Measurements from ENCODE around the gene DNAH6.

DNAH6 gene

DNA sequence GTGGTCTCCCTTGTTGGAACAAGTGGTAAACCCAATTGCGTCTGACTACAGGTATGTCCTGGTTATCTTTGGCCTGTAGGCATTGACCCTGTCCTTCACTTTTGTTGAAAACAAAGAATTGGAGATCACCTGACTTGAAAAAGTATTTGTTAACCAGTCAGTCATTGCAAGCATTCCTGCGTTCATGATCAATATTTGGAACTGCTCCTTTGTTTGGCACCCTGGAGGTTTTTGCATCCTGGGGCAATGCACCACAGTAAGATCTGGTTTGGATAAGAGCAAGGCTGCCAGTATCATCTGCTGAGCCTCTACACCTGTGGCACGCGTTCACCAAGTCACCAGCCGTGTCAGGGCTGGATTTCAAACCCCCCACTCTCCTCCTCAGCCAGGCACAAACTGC is 115.7 kb downstream of the DNAH6 start:
- TF ChIP-seq YY1 (IDR thresholded peaks at IDR 0.05; ENCODE audit: insufficient read depth, insufficient read length) (no peak), ZNF274 (IDR thresholded peaks at IDR 0.05; ENCODE audit: low read depth, low read length) (no peak), SUZ12 (IDR thresholded peaks at IDR 0.05; ENCODE audit: extremely low read depth, insufficient read depth, insufficient read length) (no peak)
- Histone ChIP-seq H3K36me3 (ENCODE audit: insufficient read depth, insufficient read length, low read length) (no peaks in the 10 kb centered on the region), H3K4me1 (ENCODE audit: insufficient read depth, insufficient read length) (no peaks in the 10 kb centered on the region), H3K4me3 (ENCODE audit: insufficient read length, low read depth) (no peak overlapping the region), H3K9ac (ENCODE audit: insufficient read length, low read depth) (no peak overlapping the region), H3K27me3 (ENCODE audit: insufficient read depth, insufficient read length) (no peaks in the 10 kb centered on the region), H3K9me3 (ENCODE audit: insufficient read depth, low read length) (no peaks in the 10 kb centered on the region)
- no peak for DNase-seq (ENCODE audit: low read depth, low spot score)

DNA sequence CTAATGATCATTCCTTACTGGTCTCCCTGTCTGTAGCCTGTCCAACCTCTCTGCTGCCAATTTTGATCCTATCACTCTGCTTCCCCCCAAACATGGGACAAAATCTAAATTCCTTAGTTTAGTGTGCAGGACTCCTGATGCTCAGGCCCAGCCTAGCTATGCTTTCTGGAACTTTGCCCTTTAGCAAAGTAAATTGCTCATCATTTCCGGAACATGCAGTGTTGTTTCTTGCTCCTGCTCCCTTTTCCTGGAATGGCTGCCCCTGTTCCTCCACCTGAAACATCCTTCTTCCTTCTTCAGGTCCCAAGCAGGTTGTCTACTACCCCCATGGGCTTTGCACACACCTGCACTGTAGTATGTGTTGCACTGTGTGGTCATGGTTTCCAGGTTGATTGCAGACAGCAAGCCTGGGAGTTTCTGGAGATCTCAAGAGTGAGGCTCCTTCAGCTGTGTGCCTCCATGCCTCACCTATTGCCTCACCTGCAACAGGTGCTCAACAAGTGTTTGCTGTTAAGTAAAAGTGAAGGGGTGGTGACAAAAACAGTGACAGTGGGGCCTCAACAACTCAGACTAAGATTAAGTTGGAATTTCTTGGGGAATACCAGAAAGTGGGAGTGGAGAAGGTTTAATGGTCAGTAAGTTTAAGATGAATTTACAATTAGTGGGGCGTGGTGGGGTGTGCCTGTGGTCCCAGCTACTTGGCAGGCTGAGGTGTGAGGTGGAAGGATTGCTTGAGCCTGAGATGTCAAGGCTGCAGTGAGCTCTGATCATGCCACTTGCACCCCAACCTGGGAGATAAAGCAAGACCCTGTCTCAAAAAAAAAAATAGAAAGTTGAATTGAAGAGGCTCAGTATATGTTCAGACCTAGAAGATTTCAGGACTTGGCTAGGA is 120.0 kb downstream of the DNAH6 start:
- Histone ChIP-seq H3K9me3 (ENCODE audit: insufficient read depth, low read length) (no peaks in the 10 kb centered on the region), H3K4me3 (ENCODE audit: insufficient read length, low read depth) (no peak overlapping the region), H3K9ac (ENCODE audit: insufficient read length, low read depth) (no peak overlapping the region), H3K27me3 (ENCODE audit: insufficient read depth, insufficient read length) (no peaks in the 10 kb centered on the region), H3K4me1 (ENCODE audit: insufficient read depth, insufficient read length) (no peaks in the 10 kb centered on the region), H3K36me3 (ENCODE audit: insufficient read depth, insufficient read length, low read length) (no peaks in the 10 kb centered on the region)
- TF ChIP-seq SUZ12 (IDR thresholded peaks at IDR 0.05; ENCODE audit: extremely low read depth, insufficient read depth, insufficient read length) (no peak), ZNF274 (IDR thresholded peaks at IDR 0.05; ENCODE audit: low read depth, low read length) (no peak), YY1 (IDR thresholded peaks at IDR 0.05; ENCODE audit: insufficient read depth, insufficient read length) (no peak)
- DNase-seq (ENCODE audit: low read depth, low spot score) = no peak

DNA sequence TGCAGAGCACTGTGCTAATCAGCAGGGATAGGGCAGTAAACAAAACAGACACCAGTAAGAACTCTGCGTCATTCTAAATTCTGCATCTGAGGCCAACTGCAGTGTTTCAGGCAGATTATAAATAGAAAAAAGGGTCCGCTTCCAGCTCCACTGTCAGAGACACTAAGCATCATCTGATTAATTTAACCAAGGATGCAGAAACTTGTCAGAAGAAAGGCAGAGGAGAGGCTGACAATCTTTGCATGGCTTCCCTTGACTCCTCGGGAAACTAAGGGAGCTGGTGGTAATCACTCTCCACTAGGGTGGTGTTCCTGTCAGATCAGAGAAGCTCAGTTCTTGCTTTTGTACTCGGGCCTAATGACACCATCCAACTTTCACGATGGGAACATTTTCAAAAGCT is 123.5 kb downstream of the DNAH6 start:
- Histone ChIP-seq H3K9ac (ENCODE audit: insufficient read length, low read depth) (no peak overlapping the region), H3K4me3 (ENCODE audit: insufficient read length, low read depth) (no peak overlapping the region), H3K4me1 (ENCODE audit: insufficient read depth, insufficient read length) (no peaks in the 10 kb centered on the region), H3K36me3 (ENCODE audit: insufficient read depth, insufficient read length, low read length) (no peaks in the 10 kb centered on the region), H3K9me3 (ENCODE audit: insufficient read depth, low read length) (no peaks in the 10 kb centered on the region), H3K27me3 (ENCODE audit: insufficient read depth, insufficient read length) (no peaks in the 10 kb centered on the region)
- no peak for DNase-seq (ENCODE audit: low read depth, low spot score)
- TF ChIP-seq SUZ12 (IDR thresholded peaks at IDR 0.05; ENCODE audit: extremely low read depth, insufficient read depth, insufficient read length) (no peak), YY1 (IDR thresholded peaks at IDR 0.05; ENCODE audit: insufficient read depth, insufficient read length) (no peak), ZNF274 (IDR thresholded peaks at IDR 0.05; ENCODE audit: low read depth, low read length) (no peak)

DNA sequence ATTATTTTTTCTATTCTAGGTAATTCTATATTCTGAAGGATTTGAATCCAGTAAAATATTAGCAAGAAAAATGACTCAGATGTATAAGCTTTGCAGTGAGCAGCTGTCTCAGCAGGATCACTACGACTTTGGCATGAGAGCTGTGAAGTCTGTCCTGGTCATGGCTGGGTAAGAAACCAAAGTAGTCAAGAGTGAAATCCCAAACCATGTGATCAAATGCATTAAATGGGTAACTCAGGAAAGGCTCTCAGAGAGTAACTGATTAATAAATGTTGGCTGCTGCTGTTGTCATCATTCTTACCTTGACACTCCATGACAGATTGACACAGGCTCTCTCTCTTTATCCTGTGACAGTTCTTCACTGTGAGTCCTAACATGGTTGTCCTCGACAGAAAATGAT is 124.1 kb downstream of the DNAH6 start:
- no peak for DNase-seq (ENCODE audit: low read depth, low spot score)
- no peaks in the 10 kb centered on the region for H3K4me1 ChIP-seq (ENCODE audit: insufficient read depth, insufficient read length)
- no peak overlapping the region for H3K4me3 ChIP-seq (ENCODE audit: insufficient read length, low read depth)
- H3K36me3 ChIP-seq (ENCODE audit: insufficient read depth, insufficient read length, low read length) = no peaks in the 10 kb centered on the region
- TF ChIP-seq YY1 (IDR thresholded peaks at IDR 0.05; ENCODE audit: insufficient read depth, insufficient read length) (no peak), ZNF274 (IDR thresholded peaks at IDR 0.05; ENCODE audit: low read depth, low read length) (no peak), SUZ12 (IDR thresholded peaks at IDR 0.05; ENCODE audit: extremely low read depth, insufficient read depth, insufficient read length) (no peak)
- no peaks in the 10 kb centered on the region for H3K27me3 ChIP-seq (ENCODE audit: insufficient read depth, insufficient read length)
- H3K9me3 ChIP-seq (ENCODE audit: insufficient read depth, low read length) = no peaks in the 10 kb centered on the region
- no peak overlapping the region for H3K9ac ChIP-seq (ENCODE audit: insufficient read length, low read depth)

DNA sequence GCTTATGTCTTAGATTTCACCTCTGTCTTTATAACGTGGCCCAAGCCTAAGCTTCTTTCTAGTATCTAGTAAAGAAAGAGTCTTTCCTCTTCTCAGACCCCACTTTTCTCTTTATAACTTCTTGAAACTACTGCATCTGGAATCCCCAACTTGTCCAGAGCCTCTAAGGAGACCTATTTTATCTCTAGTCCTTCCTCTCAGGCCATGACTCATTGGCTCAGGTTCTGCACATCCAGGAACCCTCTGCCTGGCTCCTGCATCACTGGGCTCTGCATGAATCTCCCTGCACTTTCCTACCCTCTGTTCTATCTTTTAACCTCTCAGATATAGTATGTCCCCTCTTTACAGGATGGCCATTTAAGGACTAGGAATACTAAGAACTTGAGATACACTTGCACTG is 124.7 kb downstream of the DNAH6 start:
- H3K4me1 ChIP-seq (ENCODE audit: insufficient read depth, insufficient read length) = no peaks in the 10 kb centered on the region
- DNase-seq (ENCODE audit: low read depth, low spot score) = no peak
- H3K9ac ChIP-seq (ENCODE audit: insufficient read length, low read depth) = no peak overlapping the region
- no peaks in the 10 kb centered on the region for H3K27me3 ChIP-seq (ENCODE audit: insufficient read depth, insufficient read length)
- TF ChIP-seq SUZ12 (IDR thresholded peaks at IDR 0.05; ENCODE audit: extremely low read depth, insufficient read depth, insufficient read length) (no peak), ZNF274 (IDR thresholded peaks at IDR 0.05; ENCODE audit: low read depth, low read length) (no peak), YY1 (IDR thresholded peaks at IDR 0.05; ENCODE audit: insufficient read depth, insufficient read length) (no peak)
- no peak overlapping the region for H3K4me3 ChIP-seq (ENCODE audit: insufficient read length, low read depth)
- H3K36me3 ChIP-seq (ENCODE audit: insufficient read depth, insufficient read length, low read length) = no peaks in the 10 kb centered on the region
- no peaks in the 10 kb centered on the region for H3K9me3 ChIP-seq (ENCODE audit: insufficient read depth, low read length)

DNA sequence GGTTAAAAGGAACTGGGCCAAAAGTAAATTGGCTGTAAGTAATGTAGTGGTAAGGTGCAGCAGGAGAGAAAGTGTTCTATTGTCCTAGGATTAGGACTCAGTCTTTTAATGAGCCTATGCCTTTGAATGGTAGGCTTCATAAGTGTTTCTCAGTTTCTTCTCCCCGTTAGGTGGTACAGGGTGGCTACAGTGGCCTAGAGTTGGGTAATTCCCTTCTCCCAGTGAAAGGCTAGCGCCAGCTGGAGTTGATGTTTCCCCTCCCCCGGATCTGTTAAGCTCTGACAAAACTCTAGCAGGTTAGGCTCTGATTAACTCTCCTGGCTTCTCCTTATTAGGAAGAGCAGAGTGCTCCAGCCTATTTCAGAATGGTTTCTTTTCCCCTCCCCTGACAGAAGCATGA is 127.7 kb downstream of the DNAH6 start:
- Histone ChIP-seq H3K4me1 (ENCODE audit: insufficient read depth, insufficient read length) (no peaks in the 10 kb centered on the region), H3K4me3 (ENCODE audit: insufficient read length, low read depth) (no peak overlapping the region), H3K27me3 (ENCODE audit: insufficient read depth, insufficient read length) (no peaks in the 10 kb centered on the region), H3K9ac (ENCODE audit: insufficient read length, low read depth) (no peak overlapping the region), H3K36me3 (ENCODE audit: insufficient read depth, insufficient read length, low read length) (no peaks in the 10 kb centered on the region), H3K9me3 (ENCODE audit: insufficient read depth, low read length) (no peaks in the 10 kb centered on the region)
- no peak for DNase-seq (ENCODE audit: low read depth, low spot score)
- TF ChIP-seq YY1 (IDR thresholded peaks at IDR 0.05; ENCODE audit: insufficient read depth, insufficient read length) = no peak
- no peak for TF ChIP-seq SUZ12 (IDR thresholded peaks at IDR 0.05; ENCODE audit: extremely low read depth, insufficient read depth, insufficient read length)
- no peak for TF ChIP-seq ZNF274 (IDR thresholded peaks at IDR 0.05; ENCODE audit: low read depth, low read length)

DNA sequence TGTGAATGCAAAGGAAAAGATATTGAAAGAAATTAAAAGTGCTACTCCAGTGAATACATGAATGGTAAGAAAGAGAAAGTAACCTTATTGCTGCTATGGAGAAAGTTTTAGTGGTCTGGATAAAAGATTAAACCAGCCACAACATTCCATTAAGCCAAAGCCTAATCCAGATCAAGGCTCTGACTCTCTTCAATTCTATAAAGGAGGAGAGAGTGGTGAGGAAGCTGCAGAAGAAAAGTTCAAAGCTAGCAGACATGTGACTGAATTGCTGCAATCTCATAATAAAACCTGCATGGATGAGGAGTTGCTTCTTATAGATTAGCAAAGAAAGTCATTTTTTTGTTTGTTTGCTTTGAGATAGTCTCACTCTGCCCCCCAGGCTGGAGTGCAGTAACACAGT is 130.2 kb downstream of the DNAH6 start:
- H3K4me1 ChIP-seq (ENCODE audit: insufficient read depth, insufficient read length) = no peaks in the 10 kb centered on the region
- H3K36me3 ChIP-seq (ENCODE audit: insufficient read depth, insufficient read length, low read length) = no peaks in the 10 kb centered on the region
- DNase-seq (ENCODE audit: low read depth, low spot score) = no peak
- no peaks in the 10 kb centered on the region for H3K9me3 ChIP-seq (ENCODE audit: insufficient read depth, low read length)
- no peak overlapping the region for H3K4me3 ChIP-seq (ENCODE audit: insufficient read length, low read depth)
- no peak overlapping the region for H3K9ac ChIP-seq (ENCODE audit: insufficient read length, low read depth)
- TF ChIP-seq SUZ12 (IDR thresholded peaks at IDR 0.05; ENCODE audit: extremely low read depth, insufficient read depth, insufficient read length) (no peak), ZNF274 (IDR thresholded peaks at IDR 0.05; ENCODE audit: low read depth, low read length) (no peak), YY1 (IDR thresholded peaks at IDR 0.05; ENCODE audit: insufficient read depth, insufficient read length) (no peak)
- H3K27me3 ChIP-seq (ENCODE audit: insufficient read depth, insufficient read length) = no peaks in the 10 kb centered on the region

All from NT2/D1 (cell line).